Measurements from ENCODE around the gene AKT3. TPM values are rescaled to one million over a fixed set of nuclear protein-coding genes. Genes with fewer than 3 reads are reported as not detected.

AKT3 gene
- total and polyA plus RNA-seq, 2 of the 8 experiments (the other 6 are each of a cell fraction or from before 2014, with no cell fraction given) = 6.0 to 36.4 TPM

GRCh38 chr1:243514927-243515326 is 335.1 kb downstream of the AKT3 start:
- Histone ChIP-seq H3K4ac (replicated peaks; ENCODE audit: insufficient read length, low read depth, low read length) (no peak overlapping the region), H3K56ac (replicated peaks; ENCODE audit: insufficient read length, low read depth, low read length) (no peak overlapping the region), H3K9ac (replicated peaks in 1 of 4; ENCODE audit: extremely low read depth in 1 of 4, low read depth in 3 of 4, low read length in 3 of 4) (no peak overlapping the region), H2AK5ac (ENCODE audit: low read depth, low read length) (no peak overlapping the region), H4K20me1 (replicated peaks in 1 of 2; ENCODE audit: control insufficient read depth in 1 of 2, insufficient read depth in 2 of 2, low read length in 2 of 2) (no peaks in the 10 kb centered on the region), H2BK12ac (ENCODE audit: low read depth, low read length) (no peak overlapping the region), H3K4me2 (ENCODE audit: insufficient read depth in 1 of 2, low read depth in 2 of 2, low read length in 2 of 2) (no peak overlapping the region), H3K23me2 (ENCODE audit: low read depth, low read length) (no peaks in the 10 kb centered on the region), H3K9me3 (ENCODE audit: insufficient read depth in 2 of 2, low read depth in 1 of 2, low read length in 1 of 2) (peaks cover 3 to 7% of the 10 kb centered on the region in 2 experiments; a peak in 3 of 4 replicates), H3K79me2 (ENCODE audit: control insufficient read depth in 1 of 2, insufficient read depth in 2 of 2, low read length in 2 of 2) (no peaks in the 10 kb centered on the region), H3K27me3 (replicated peaks in 1 of 4; ENCODE audit: control insufficient read depth in 3 of 4, extremely low read depth in 1 of 4, insufficient read depth in 3 of 4, low read length in 3 of 4) (no peaks in the 10 kb centered on the region), H3K4me3 (ENCODE audit: extremely low read depth in 1 of 4, insufficient read depth in 2 of 4, low read depth in 3 of 4, low read length in 4 of 4) (no peak overlapping the region), H2AFZ (ENCODE audit: low read length) (no peak overlapping the region), H4K5ac (ENCODE audit: insufficient read length, low read depth, low read length) (no peak overlapping the region), H2BK5ac (ENCODE audit: low read depth, low read length) (no peak overlapping the region), H2BK120ac (replicated peaks; ENCODE audit: low read depth, low read length) (no peak overlapping the region), H2BK15ac (ENCODE audit: low read length) (no peak overlapping the region), H3K36me3 (ENCODE audit: control insufficient read depth in 2 of 4, insufficient read depth in 4 of 4, low read length in 3 of 4) (no peaks in the 10 kb centered on the region; a peak in 1 of 8 replicates), H3K4me1 (replicated peaks in 1 of 4; ENCODE audit: control insufficient read depth in 3 of 4, insufficient read depth in 4 of 4, low read length in 3 of 4) (no peaks in the 10 kb centered on the region; a peak in 1 of 7 replicates), H3K18ac (ENCODE audit: extremely low read depth, low read length) (no peak overlapping the region), H3K27ac (ENCODE audit: low read depth, low read length) (no peak overlapping the region), H4K91ac (replicated peaks; ENCODE audit: insufficient read length, low read length) (no peak overlapping the region), H3K14ac (ENCODE audit: insufficient read length) (no peak overlapping the region), H3K79me1 (ENCODE audit: low read depth, low read length) (no peaks in the 10 kb centered on the region; the same call in 1 of the 2 replicates), H4K8ac (ENCODE audit: extremely low read depth, insufficient read depth, low read length) (no peak overlapping the region), H2BK20ac (ENCODE audit: low read length) (no peak overlapping the region), H3K23ac (ENCODE audit: insufficient read length) (no peak overlapping the region)
- ChIA-PET POLR2A (ENCODE audit: partially characterized antibody) (no interaction called here), CTCF (ENCODE audit: partially characterized antibody) (no interaction called here)
- DNase-seq (ENCODE audit: low read depth in 1 of 2, low spot score in 2 of 2) (no peak), FAIRE-seq (no peak)
- 79% methylated on average over 1 of the region's 1 CpG; no CpG with 5 or more reads in 1 of the 2 experiments for WGBS, 2 experiments (ENCODE audit: extremely low coverage in 1 of 2, insufficient coverage in 1 of 2, insufficient read length in 1 of 2, insufficient replicate concordance in 2 of 2, low coverage in 1 of 2, low lambda C conversion rate in 2 of 2, missing lambda C conversion rate in 1 of 2)
- no peak for TF ChIP-seq SP1 (IDR thresholded peaks at IDR 0.05; ENCODE audit: low read depth, low read length)
- TF ChIP-seq EZH2 (IDR thresholded peaks at IDR 0.05; ENCODE audit: low read depth, low read length, severe bottlenecking) = no peak
- no peak for TF ChIP-seq NANOG (IDR thresholded peaks at IDR 0.05; ENCODE audit: insufficient read depth, low read depth, low read length, poor library complexity, severe bottlenecking)
- TF ChIP-seq CTBP2 (IDR thresholded peaks at IDR 0.05; ENCODE audit: borderline replicate concordance, insufficient read depth, insufficient read length, low read length) = no peak
- no peak for TF ChIP-seq CREB1 (IDR thresholded peaks at IDR 0.05)
- TF ChIP-seq ATF3 (IDR thresholded peaks at IDR 0.05; ENCODE audit: insufficient read depth, low read depth, low read length) = no peak
- TF ChIP-seq BRCA1 (IDR thresholded peaks at IDR 0.05; ENCODE audit: low read depth, low read length) = no peak
- no peak for TF ChIP-seq KDM4A (IDR thresholded peaks at IDR 0.05; ENCODE audit: low read depth, low read length, severe bottlenecking)
- no peak for TF ChIP-seq SRF (IDR thresholded peaks at IDR 0.05; ENCODE audit: low read depth, low read length)
- no peak for TF ChIP-seq SP4 (IDR thresholded peaks at IDR 0.05; ENCODE audit: low read length)
- TF ChIP-seq POLR2AphosphoS5 (IDR thresholded peaks at IDR 0.05; ENCODE audit: low read depth, low read length) = no peak
- no peak for TF ChIP-seq EP300 (IDR thresholded peaks at IDR 0.05; ENCODE audit: borderline replicate concordance in 1 of 2, low read depth in 2 of 2, low read length in 2 of 2)

All from H1 (cell line).